OCI-LY7 (cell line): Measurements from ENCODE around the gene TXNIP. TPM values are rescaled to one million over a fixed set of nuclear protein-coding genes. Genes with fewer than 3 reads are reported as not detected.

Source experiments
- Bru-seq: library from RNA; stranded (reverse); fragments of 400-500 nt; gene quantifications from one replicate; lab custom pipeline; 2021; lab: Mats Ljungman, UMichigan
- BruChase-seq, 2 experiments: library from RNA; stranded (reverse); fragments of 400-500 nt; gene quantifications; one replicate each; lab custom pipeline; 2021; lab: Mats Ljungman, UMichigan
- BruUV-seq: library from RNA; stranded (reverse); fragments of 400-500 nt; replicated peaks from 2 replicates; lab custom pipeline; 2021; lab: Mats Ljungman, UMichigan
- CTCF ChIA-PET: fragments of 300-600 bp; sonication (Branson Sonifier 250); formaldehyde crosslinking; loops from one replicate; lab custom pipeline; 2022; ENCODE audit warnings: antibody characterized with exemption; ENCODE audit not compliant: unreplicated experiment; lab: Charles Lee
- POLR2A ChIA-PET: fragments of 300-600 bp; sonication (Branson Sonifier 250); formaldehyde crosslinking; loops from one replicate; lab custom pipeline; 2022; ENCODE audit warnings: antibody characterized with exemption; lab: Charles Lee
- DNase-seq: peaks from one replicate; pipeline ENCODE4 v3.0.0-alpha.2; 2015; ENCODE audit warnings: low spot score
- H2AFZ ChIP-seq: fragments of 200-600 bp; sonication (generic), shearing (Covaris generic); 2 replicates; pipeline ENCODE4 v1.6.1; 2014; ENCODE audit warnings: mild to moderate bottlenecking, antibody characterized with exemption, low read length, moderate library complexity
- H3K27ac ChIP-seq: fragments of 200-600 bp; sonication (generic); 2 replicates; pipeline ENCODE4 v1.5.1; 2014; ENCODE audit warnings: mixed run types, low read depth, mild to moderate bottlenecking, moderate library complexity, low read length, inconsistent platforms; ENCODE audit not compliant: poor library complexity, severe bottlenecking
- H3K36me3 ChIP-seq: fragments of 200-600 bp; sonication (generic); 2 replicates; pipeline ENCODE4 v1.6.1; 2014; ENCODE audit warnings: mild to moderate bottlenecking, antibody characterized with exemption, low read length, moderate library complexity, mixed read lengths; ENCODE audit not compliant: insufficient read depth
- H3K4me1 ChIP-seq: fragments of 200-600 bp; sonication (generic); 2 replicates; pipeline ENCODE4 v1.5.1; 2014; ENCODE audit warnings: mild to moderate bottlenecking, low read length; ENCODE audit not compliant: insufficient read depth, poor library complexity, severe bottlenecking
- H3K4me2 ChIP-seq: fragments of 200-600 bp; sonication (generic); 2 replicates; pipeline ENCODE4 v1.6.1; 2014; ENCODE audit warnings: mild to moderate bottlenecking, low read length
- H3K4me3 ChIP-seq: fragments of 200-600 bp; sonication (generic); 2 replicates; pipeline ENCODE4 v1.5.1; 2014; ENCODE audit warnings: mild to moderate bottlenecking, low read depth, low read length; ENCODE audit not compliant: poor library complexity, severe bottlenecking
- H3K79me2 ChIP-seq: fragments of 200-600 bp; sonication (generic); 2 replicates; pipeline ENCODE4 v1.6.1; 2016; ENCODE audit warnings: low read depth, mild to moderate bottlenecking, low read length, moderate library complexity, mixed read lengths; ENCODE audit not compliant: insufficient read depth
- H3K9me2 ChIP-seq: fragments of 200-600 bp; sonication (generic); 2 replicates; pipeline ENCODE4 v1.6.1; 2016; ENCODE audit warnings: mild to moderate bottlenecking, low read length, mixed read lengths; ENCODE audit not compliant: insufficient read depth
- H3K9me3 ChIP-seq: fragments of 200-600 bp; sonication (generic); 2 replicates; pipeline ENCODE4 v1.6.1; 2014; ENCODE audit warnings: mild to moderate bottlenecking, mixed run types, low read length, mixed read lengths
- H4K20me1 ChIP-seq: fragments of 200-600 bp; sonication (generic); 2 replicates; pipeline ENCODE4 v1.6.1; 2014; ENCODE audit warnings: mild to moderate bottlenecking, antibody characterized with exemption, low read length, moderate library complexity, mixed read lengths; ENCODE audit not compliant: insufficient read depth
- CTCF ChIP-seq: fragments of 200-600 bp; sonication (generic); conservative IDR thresholded peaks from 2 replicates; pipeline ENCODE4 v1.5.1; 2014; ENCODE audit warnings: mild to moderate bottlenecking, antibody characterized with exemption, low read length, moderate library complexity, mixed read lengths
- EZH2phosphoT487 ChIP-seq: fragments of 200-600 bp; sonication (generic); IDR thresholded peaks from 2 replicates; pipeline ENCODE4 v1.6.1; 2018; ENCODE audit warnings: low read depth, borderline replicate concordance, mild to moderate bottlenecking, mixed run types, antibody characterized with exemption, low read length, moderate library complexity, mixed read lengths
- intact Hi-C: fragments of 100-400 bp; cut with micrococcal nuclease; formaldehyde crosslinking; loops from one replicate; pipeline ENCODE4 v1.10.0; 2022; ENCODE audit not compliant: unreplicated experiment
- long read RNA-seq: library from polyadenylated mRNA; stranded (forward); transcript quantifications from one replicate; pipeline ENCODE4 v2.0.0, GENCODE V29; 2022
- total RNA-seq, 2 experiments: library from RNA; depleted of rRNA in 1 of 2; stranded (reverse); fragments of >200 nt in 1 of 2; shearing (Covaris generic) in 1 of 2; gene quantifications; 2 replicates each; pipeline ENCODE4 v1.2.3, GENCODE V29; 2014 to 2022

The TXNIP gene, protein sequence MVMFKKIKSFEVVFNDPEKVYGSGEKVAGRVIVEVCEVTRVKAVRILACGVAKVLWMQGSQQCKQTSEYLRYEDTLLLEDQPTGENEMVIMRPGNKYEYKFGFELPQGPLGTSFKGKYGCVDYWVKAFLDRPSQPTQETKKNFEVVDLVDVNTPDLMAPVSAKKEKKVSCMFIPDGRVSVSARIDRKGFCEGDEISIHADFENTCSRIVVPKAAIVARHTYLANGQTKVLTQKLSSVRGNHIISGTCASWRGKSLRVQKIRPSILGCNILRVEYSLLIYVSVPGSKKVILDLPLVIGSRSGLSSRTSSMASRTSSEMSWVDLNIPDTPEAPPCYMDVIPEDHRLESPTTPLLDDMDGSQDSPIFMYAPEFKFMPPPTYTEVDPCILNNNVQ
- total RNA-seq (2014; rRNA removed; shearing (Covaris generic)) (99.9 and 144 TPM in 2 replicates), total RNA-seq (2022) (50.3 and 76.8 TPM in 2 replicates), Bru-seq, nascent RNA (percentile 97 among the genes with signal in this experiment), BruChase-seq, experiment 1, labeled RNA remaining after a 6-hour chase (percentile 55 among the genes with signal in this experiment), BruChase-seq, experiment 2, labeled RNA remaining after a 2-hour chase (percentile 75 among the genes with signal in this experiment)
- long read RNA-seq, transcript TXNIP-204 (8 exons, 2,926 nt) = major isoform, 20 of 25 reads
- long read RNA-seq, partial matches to known transcripts = 1 of 25 reads
- long read RNA-seq, other reads (novel, unspliced or antisense) = 2 of 25 reads

GRCh38 chr1:145996433-145997015, at the start of gene TXNIP:
Gene TXNIP, minus strand, starts transcription at chr1:145996579. Its CDS starts 313 bp downstream, at chr1:145996266.
- peak; percentile 95 for DNase-seq
- Histone ChIP-seq H2AFZ (peak within 1 kb of the TSS; percentile 67; the same call in 1 of the 2 replicates), H3K9me2 (no peaks in the 10 kb centered on the region), H3K4me1 (peaks cover 50% of the 10 kb centered on the region), H3K9me3 (no peaks in the 10 kb centered on the region), H3K27ac (peak within 1 kb of the TSS; percentile 81), H3K79me2 (peaks cover 32% of the 10 kb centered on the region; the same call in 1 of the 2 replicates), H3K36me3 (peaks cover 43% of the 10 kb centered on the region), H4K20me1 (no peaks in the 10 kb centered on the region), H3K4me3 (peak within 1 kb of the TSS; percentile 81), H3K4me2 (peak within 1 kb of the TSS; percentile 97)
- no TSS peak for BruUV-seq
- POLR2A ChIA-PET = interaction anchor here (0.6 to 8.3 kb wide), 10 partner anchors 10 to 69 kb away, joined by 3 to 67 read pairs (median 5); partner anchors contain the start of genes ANKRD34A, LIX1L, POLR3GL and RBM8A
- CTCF ChIA-PET = interaction anchor here (2.6 kb wide), 1 partner anchor 17 kb away, joined by 10 read pairs; no protein-coding TSS in a partner anchor
- TF ChIP-seq EZH2phosphoT487 = no peak
- no peak for TF ChIP-seq CTCF
- intact Hi-C loops = loop anchor here (1.0 to 5.0 kb wide), 4 partner anchors 11 to 69 kb away; partner anchors contain the start of gene RBM8A

GRCh38 chr1:146039844-146040194, 43.4 kb upstream of the TXNIP start:
- CTCF ChIA-PET = no interaction called here
- Histone ChIP-seq H2AFZ (no peak overlapping the region), H3K36me3 (no peaks in the 10 kb centered on the region), H3K79me2 (no peaks in the 10 kb centered on the region), H3K9me3 (no peaks in the 10 kb centered on the region), H3K4me1 (peaks cover 19% of the 10 kb centered on the region), H3K27ac (no peak overlapping the region), H4K20me1 (no peaks in the 10 kb centered on the region), H3K9me2 (no peaks in the 10 kb centered on the region), H3K4me3 (no peak overlapping the region), H3K4me2 (peak overlapping the region; percentile 98; the same call in 1 of the 2 replicates)
- no peak for DNase-seq
- intact Hi-C loops = no loop called here
- TF ChIP-seq EZH2phosphoT487 = no peak
- no peak for TF ChIP-seq CTCF
- POLR2A ChIA-PET = interaction anchor here (0.6 to 5.9 kb wide), 4 partner anchors 8 to 73 kb away, joined by 3 to 82 read pairs (median 24); no protein-coding TSS in a partner anchor
- BruUV-seq = no TSS peak
